K562 (cell line): ENCODE data around the gene CLDN7. TPM values are rescaled to one million over a fixed set of nuclear protein-coding genes. Genes with fewer than 3 reads are reported as not detected.

ENCODE experiments used
- BRD4 ChIP-seq: fragments of 200-600 bp; sonication (generic); IDR thresholded peaks from 2 replicates; pipeline ENCODE4 v1.6.1; 2017; ENCODE audit warnings: inconsistent platforms
- CXXC5 ChIP-seq: fragments of 250-450 bp; sonication (Bioruptor Pico); IDR thresholded peaks from 2 replicates; pipeline ENCODE4 v1.8.0; 2022; ENCODE audit warnings: inconsistent platforms, mild to moderate bottlenecking, moderate library complexity
- HDAC6 ChIP-seq: IDR thresholded peaks from 2 replicates; pipeline ENCODE4 v1.6.1; 2012; ENCODE audit warnings: low read depth, mild to moderate bottlenecking, control low read depth, inconsistent platforms, low read length, moderate library complexity
- HMGN3 ChIP-seq: IDR thresholded peaks from 2 replicates; pipeline ENCODE4 v1.6.1; 2011; ENCODE audit warnings: borderline replicate concordance, low read depth, mild to moderate bottlenecking, mixed read lengths, low read length; ENCODE audit not compliant: insufficient read length; ENCODE audit errors: extremely low read depth
- ILF3 ChIP-seq: fragments of 450-650 bp; IDR thresholded peaks from 2 replicates; pipeline ENCODE4 v1.6.1; 2018; ENCODE audit warnings: antibody characterized with exemption, mild to moderate bottlenecking, moderate library complexity, borderline replicate concordance
- KAT7 ChIP-seq: sonication (generic); formaldehyde crosslinking; IDR thresholded peaks from 2 replicates; pipeline ENCODE4 v1.8.0; 2022; ENCODE audit warnings: missing genetic modification reagents, mild to moderate bottlenecking, borderline replicate concordance
- MAZ ChIP-seq, 2 experiments: fragments of 450-650 bp in 1 of 2; sonication (generic) in 1 of 2; formaldehyde crosslinking; IDR thresholded peaks in 1 of 2; conservative IDR thresholded peaks in 1 of 2; 2 replicates each; pipeline versions ENCODE4 v1.4.0 to v1.5.0; 2020; ENCODE audit warnings: mild to moderate bottlenecking in 1 of 2, missing genetic modification reagents in 1 of 2
- MYC ChIP-seq, 2 experiments: fragments of 250-450 bp in 1 of 2; sonication (Bioruptor Pico) in 1 of 2; IDR thresholded peaks; 2 replicates each; pipeline versions ENCODE4 v1.5.1 to v1.6.1; 2012 to 2021; ENCODE audit warnings: low read depth in 2 of 2, borderline replicate concordance in 1 of 2, improper control_type of control experiment in 1 of 2, low read length in 1 of 2, mild to moderate bottlenecking in 1 of 2, moderate library complexity in 1 of 2
- NONO ChIP-seq, 2 experiments: fragments of 200-400 bp in 1 of 2; fragments of 450-650 bp in 1 of 2; formaldehyde crosslinking in 1 of 2; IDR thresholded peaks; 2 replicates each; pipeline ENCODE4 v1.6.1; 2017; ENCODE audit warnings: low read depth in 2 of 2, mild to moderate bottlenecking in 2 of 2, moderate library complexity in 2 of 2, low read length in 1 of 2
- PHF21A ChIP-seq: fragments of 450-650 bp; IDR thresholded peaks from 2 replicates; pipeline ENCODE4 v1.6.1; 2017; ENCODE audit warnings: low read depth, borderline replicate concordance
- PML ChIP-seq: IDR thresholded peaks from 2 replicates; pipeline ENCODE4 v1.6.1; 2012; ENCODE audit warnings: low read length, inconsistent platforms
- POLR2AphosphoS5 ChIP-seq: IDR thresholded peaks from 2 replicates; pipeline ENCODE4 v1.6.1; 2011; ENCODE audit warnings: mild to moderate bottlenecking, low read depth, low read length, moderate library complexity; ENCODE audit not compliant: control insufficient read depth, insufficient read depth
- RAD21 ChIP-seq, 2 experiments: fragments of 250-450 bp in 1 of 2; fragments of 450-650 bp in 1 of 2; sonication (Bioruptor Pico) in 1 of 2; formaldehyde crosslinking in 1 of 2; IDR thresholded peaks in 1 of 2; conservative IDR thresholded peaks in 1 of 2; 2 replicates each; pipeline versions ENCODE4 v1.4.0 to v1.8.0; 2020 to 2022; ENCODE audit warnings: mild to moderate bottlenecking in 2 of 2, moderate library complexity in 1 of 2
- RBM22 ChIP-seq: fragments of 200-400 bp; formaldehyde crosslinking; IDR thresholded peaks from 2 replicates; pipeline ENCODE4 v1.6.1; 2018; ENCODE audit warnings: low read length, low read depth; ENCODE audit not compliant: poor library complexity, severe bottlenecking
- RHOXF2B ChIP-seq: fragments of 250-450 bp; sonication (Bioruptor Pico); conservative IDR thresholded peaks from 2 replicates; pipeline ENCODE4 v1.5.1; 2021
- SMC3 ChIP-seq: conservative IDR thresholded peaks from 2 replicates; pipeline ENCODE4 v1.6.1; 2011; ENCODE audit warnings: low read depth, low read length, improper control_type of control experiment; ENCODE audit not compliant: insufficient read depth
- TEAD2 ChIP-seq: fragments of 450-650 bp; IDR thresholded peaks from 2 replicates; pipeline ENCODE4 v1.6.1; 2016; ENCODE audit warnings: missing genetic modification characterization, control low read depth, missing compliant biosample characterization
- ZNF232 ChIP-seq: sonication (generic); formaldehyde crosslinking; IDR thresholded peaks from 2 replicates; pipeline ENCODE4 v1.8.0; 2022; ENCODE audit warnings: mild to moderate bottlenecking, missing genetic modification reagents
- ZNF408 ChIP-seq: fragments of 250-450 bp; sonication (Bioruptor Pico); IDR thresholded peaks from 2 replicates; pipeline ENCODE4 v1.4.0; 2020; ENCODE audit warnings: low read depth, mild to moderate bottlenecking, moderate library complexity
- polyA plus RNA-seq, 8 experiments: library from polyadenylated mRNA; depleted of rRNA in 4 of 8; stranded (reverse) in 5 of 8; unstranded in 3 of 8; fragments of >200 nt; fragmentation: Nextera tagmentation in 2 of 8; fragmentation: Illumina TruSeq in 1 of 8; extraction: Ambion mirVana in 2 of 8; extraction: Trizol in 1 of 8; gene quantifications; 2 replicates each; pipeline versions ENCODE4 v1.2.1 to v1.2.3, GENCODE V29; 2011 to 2014; ENCODE audit warnings: inconsistent platforms in 1 of 8, missing spikeins in 1 of 8
- total RNA-seq, 7 experiments: library from RNA; depleted of rRNA in 6 of 7; stranded (reverse); fragments of >200 nt in 6 of 7; fragmentation: Illumina TruSeq in 2 of 7; extraction: Trizol in 2 of 7; gene quantifications; 2 replicates each; pipeline versions ENCODE4 v1.2.1 to v1.2.3, GENCODE V29; 2011 to 2021; ENCODE audit warnings: low replicate concordance in 1 of 7
- TF ChIP-seq, protein P1 (sequence below): conservative IDR thresholded peaks from 2 replicates; pipeline ENCODE4 v1.6.1; 2011; ENCODE audit warnings: low read depth, mild to moderate bottlenecking, low read length; ENCODE audit not compliant: control insufficient read depth
- TF ChIP-seq, protein P2 (sequence below): fragments of 250-450 bp; sonication (Bioruptor Pico); IDR thresholded peaks from 2 replicates; pipeline ENCODE4 v1.9.0; 2021; ENCODE audit warnings: mild to moderate bottlenecking
- TF ChIP-seq, protein P3 (sequence below): fragments of 250-450 bp; sonication (Bioruptor Pico); IDR thresholded peaks from 2 replicates; pipeline ENCODE4 v1.4.0; 2020

The CLDN7 gene
- total and polyA plus RNA-seq, 9 of the 15 experiments (the other 6 are each of a cell fraction or from before 2014, with no cell fraction given): 2.2 to 14.5 (median 7.6) TPM

DNA sequence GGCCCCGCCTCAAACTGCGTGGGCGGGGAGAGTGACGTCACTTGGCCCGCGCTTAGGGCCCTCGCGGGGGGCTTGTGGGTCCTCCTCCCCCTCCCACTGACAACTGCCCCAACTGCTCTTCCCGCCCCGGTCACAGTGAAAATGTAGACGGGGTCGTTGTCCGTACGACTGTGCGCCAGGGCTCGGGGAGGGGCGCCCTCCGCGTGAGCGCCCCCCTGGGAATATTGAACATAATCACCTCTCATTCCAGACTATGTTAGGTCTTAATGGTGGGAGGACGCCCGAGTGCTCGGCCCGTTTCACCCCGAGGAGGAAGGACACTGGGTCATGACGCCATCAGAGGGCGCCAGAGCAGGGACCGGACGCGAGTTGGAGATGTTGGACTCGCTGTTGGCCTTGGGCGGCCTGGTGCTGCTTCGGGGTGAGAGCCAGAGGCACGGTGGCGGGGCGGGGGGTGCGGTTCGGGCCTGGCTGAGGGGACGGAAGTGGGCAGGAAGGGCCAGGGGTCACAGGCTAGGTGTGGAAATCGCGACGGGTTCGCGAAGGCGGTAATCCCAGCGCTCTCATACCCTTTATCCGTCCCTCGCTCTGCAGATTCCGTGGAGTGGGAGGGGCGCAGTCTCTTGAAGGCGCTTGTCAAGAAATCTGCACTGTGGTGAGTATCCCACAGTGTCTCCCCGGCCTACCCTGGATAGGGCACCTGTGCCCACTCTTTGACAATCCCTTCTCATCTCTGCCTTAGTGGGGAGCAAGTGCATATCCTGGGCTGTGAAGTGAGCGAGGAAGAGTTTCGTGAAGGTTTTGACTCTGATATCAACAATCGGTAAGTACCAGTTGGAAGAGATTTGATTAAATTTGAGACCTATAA, 9.9 kb downstream of the CLDN7 start, which contains the start of gene ELP5 (continued):
- TF ChIP-seq, protein P1, sequence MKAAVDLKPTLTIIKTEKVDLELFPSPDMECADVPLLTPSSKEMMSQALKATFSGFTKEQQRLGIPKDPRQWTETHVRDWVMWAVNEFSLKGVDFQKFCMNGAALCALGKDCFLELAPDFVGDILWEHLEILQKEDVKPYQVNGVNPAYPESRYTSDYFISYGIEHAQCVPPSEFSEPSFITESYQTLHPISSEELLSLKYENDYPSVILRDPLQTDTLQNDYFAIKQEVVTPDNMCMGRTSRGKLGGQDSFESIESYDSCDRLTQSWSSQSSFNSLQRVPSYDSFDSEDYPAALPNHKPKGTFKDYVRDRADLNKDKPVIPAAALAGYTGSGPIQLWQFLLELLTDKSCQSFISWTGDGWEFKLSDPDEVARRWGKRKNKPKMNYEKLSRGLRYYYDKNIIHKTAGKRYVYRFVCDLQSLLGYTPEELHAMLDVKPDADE: peak; percentile 47; the same call in 1 of the 2 replicates
- TF ChIP-seq ZNF232 (CRISPR knock-in tag) (0 out of 2 replicates have a peak, but pooled peaks have one; percentile 59), TEAD2 (no peak), POLR2AphosphoS5 (peak; percentile 67; the same call in 1 of the 2 replicates), MAZ (CRISPR knock-in tag; conservative IDR thresholded peaks at IDR 0.05 in 1 of 2, IDR thresholded peaks at IDR 0.05 in 1 of 2) (peak; percentile 71 to 78; a peak in 2 of 4 replicates), NONO (IDR thresholded peaks at IDR 0.05; ENCODE audit: low read depth in 2 of 2, low read length in 1 of 2) (0 out of 4 replicates have a peak, but pooled peaks of 1 of the 2 experiments have one; percentile 23), RAD21 (CRISPR knock-in tag; conservative IDR thresholded peaks at IDR 0.05 in 1 of 2, IDR thresholded peaks at IDR 0.05 in 1 of 2) (no peak), KAT7 (no peak; the same call in 1 of the 2 replicates), HDAC6 (no peak), PHF21A (peak; percentile 26; the same call in 1 of the 2 replicates), SMC3 (0 out of 2 replicates have a peak, but pooled peaks have one; percentile 2), ILF3 (0 out of 2 replicates have a peak, but pooled peaks have one; percentile 43), BRD4 (no peak; the same call in 1 of the 2 replicates), HMGN3 (peak; percentile 87), RHOXF2B (CRISPR knock-in tag) (no peak), RBM22 (peak; percentile 44), ZNF408 (CRISPR knock-in tag) (no peak), CXXC5 (CRISPR knock-in tag) (peak; percentile 50; the same call in 1 of the 2 replicates), PML (peak; percentile 75), MYC (IDR thresholded peaks at IDR 0.05; ENCODE audit: low read depth, low read length) (peak; percentile 68; the same call in 1 of the 2 replicates), MYC (CRISPR knock-in tag; IDR thresholded peaks at IDR 0.05; ENCODE audit: borderline replicate concordance, low read depth) (no peak)
- TF ChIP-seq, protein P2, sequence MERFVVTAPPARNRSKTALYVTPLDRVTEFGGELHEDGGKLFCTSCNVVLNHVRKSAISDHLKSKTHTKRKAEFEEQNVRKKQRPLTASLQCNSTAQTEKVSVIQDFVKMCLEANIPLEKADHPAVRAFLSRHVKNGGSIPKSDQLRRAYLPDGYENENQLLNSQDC (CRISPR knock-in tag): no peak
- TF ChIP-seq, protein P3, sequence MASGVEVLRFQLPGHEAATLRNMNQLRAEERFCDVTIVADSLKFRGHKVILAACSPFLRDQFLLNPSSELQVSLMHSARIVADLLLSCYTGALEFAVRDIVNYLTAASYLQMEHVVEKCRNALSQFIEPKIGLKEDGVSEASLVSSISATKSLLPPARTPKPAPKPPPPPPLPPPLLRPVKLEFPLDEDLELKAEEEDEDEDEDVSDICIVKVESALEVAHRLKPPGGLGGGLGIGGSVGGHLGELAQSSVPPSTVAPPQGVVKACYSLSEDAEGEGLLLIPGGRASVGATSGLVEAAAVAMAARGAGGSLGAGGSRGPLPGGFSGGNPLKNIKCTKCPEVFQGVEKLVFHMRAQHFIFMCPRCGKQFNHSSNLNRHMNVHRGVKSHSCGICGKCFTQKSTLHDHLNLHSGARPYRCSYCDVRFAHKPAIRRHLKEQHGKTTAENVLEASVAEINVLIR: peak; percentile 76
